ENCODE data around the gene NSMCE3.
A peak's percentile ranks its signal among the peaks of the same experiment; 100 is the strongest.
"Not testable (repeated sequence)": the region's sequence is repeated elsewhere in the genome, so short reads cannot be mapped to it uniquely, and the experiment has no call there.

The NSMCE3 gene

DNA sequence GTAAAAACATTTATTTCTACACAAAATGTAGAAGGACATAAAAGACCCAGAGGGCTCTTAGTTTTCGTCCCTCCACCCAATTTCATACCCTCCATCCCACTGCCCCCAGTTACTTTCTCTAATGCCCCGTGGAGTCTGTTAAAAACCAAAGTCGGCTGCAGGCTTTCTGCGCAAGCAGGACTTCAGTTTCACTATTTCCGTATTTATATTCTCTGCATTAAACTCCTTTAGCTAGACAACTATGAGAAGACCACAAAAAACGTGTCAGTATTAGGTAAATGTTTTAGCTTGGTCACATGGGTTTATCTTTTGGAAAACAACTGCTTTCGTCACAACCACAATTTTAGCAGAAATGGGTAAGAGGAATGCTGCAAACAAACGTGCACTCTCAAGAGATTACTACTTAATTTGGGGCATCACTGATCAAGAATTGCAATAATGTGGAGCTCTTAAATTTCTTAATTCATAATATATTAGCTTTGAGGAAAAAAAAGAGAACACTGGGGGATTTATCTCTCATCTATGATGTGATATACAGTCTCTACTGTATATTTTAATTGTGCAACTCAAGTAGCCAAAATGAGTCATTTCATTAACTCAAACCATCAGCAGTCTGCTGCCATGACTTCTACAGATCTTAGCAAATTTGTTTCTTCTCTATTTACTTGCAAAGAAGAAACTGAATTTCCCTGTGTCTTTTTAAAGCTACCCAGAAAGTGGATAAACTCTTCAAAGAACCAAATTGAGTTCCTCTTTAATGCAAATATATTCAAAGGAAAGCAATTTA, 740 bp upstream of the NSMCE3 start:
- DNase-seq (ENCODE audit: low spot score) = peak; percentile 32

DNA sequence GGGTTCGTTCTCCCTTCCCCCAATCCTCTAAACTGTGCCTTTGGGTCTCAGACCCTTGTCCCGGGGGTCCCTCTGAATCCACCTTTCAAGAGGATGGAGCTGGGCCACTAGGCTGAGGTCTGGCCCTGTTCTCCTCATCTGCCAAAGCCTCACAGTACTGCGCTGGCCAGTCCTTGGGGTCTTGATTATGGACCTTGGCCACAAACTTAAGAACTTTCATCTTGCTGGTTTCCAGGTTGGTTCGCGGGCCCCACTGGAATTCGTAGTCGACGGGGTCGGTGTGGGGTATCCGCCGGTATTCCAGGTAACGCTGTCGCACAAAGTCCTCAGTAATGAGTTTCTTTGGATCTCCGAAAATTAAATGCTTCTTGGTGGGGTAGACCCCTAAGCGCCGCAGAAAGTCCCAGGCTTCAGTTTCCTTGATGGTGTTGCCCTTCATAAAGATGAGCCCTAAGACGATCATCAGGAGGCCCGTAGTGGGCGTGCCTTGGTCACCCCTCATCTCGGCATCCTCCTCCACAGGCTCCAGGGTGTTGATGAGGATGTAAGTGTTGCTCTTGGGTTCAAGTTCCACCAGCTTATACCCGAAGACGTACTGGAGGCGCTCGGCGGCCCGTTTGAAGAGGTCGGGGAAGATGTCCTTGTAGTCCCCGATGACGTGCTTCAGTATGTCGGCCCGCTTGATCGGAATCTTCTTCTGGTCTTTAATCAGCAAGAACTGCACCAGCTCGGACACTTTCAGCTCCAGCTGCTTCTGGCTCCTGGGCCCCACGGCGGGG, 727 bp downstream of the NSMCE3 start:
- DNase-seq (ENCODE audit: low spot score) = peak; percentile 53

DNA sequence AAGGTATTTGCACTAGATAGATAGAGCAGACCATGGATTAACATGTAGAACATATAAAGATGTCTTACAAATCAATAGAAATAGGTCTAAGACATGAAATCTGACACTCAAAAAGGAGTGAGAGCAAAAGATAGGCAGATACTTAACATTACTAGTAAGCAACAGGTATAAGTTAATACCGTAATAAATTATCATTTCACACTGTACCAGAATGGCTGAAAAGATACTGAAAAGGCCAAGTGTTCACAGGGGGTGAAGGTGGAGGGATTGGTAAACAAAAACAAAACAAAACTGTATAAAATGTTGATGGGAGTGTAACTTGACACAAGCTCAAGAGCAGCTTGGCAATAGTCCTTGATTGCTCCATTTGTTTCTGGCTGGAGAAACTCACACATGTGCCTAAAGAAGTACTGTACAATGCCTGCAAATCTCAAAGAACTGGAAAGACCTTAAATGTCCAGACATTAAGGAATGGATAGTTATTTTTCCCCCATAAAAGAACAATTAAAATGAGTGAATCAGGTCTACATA, 3.5 kb downstream of the NSMCE3 start:
- DNase-seq (ENCODE audit: low spot score) = no peak

DNA sequence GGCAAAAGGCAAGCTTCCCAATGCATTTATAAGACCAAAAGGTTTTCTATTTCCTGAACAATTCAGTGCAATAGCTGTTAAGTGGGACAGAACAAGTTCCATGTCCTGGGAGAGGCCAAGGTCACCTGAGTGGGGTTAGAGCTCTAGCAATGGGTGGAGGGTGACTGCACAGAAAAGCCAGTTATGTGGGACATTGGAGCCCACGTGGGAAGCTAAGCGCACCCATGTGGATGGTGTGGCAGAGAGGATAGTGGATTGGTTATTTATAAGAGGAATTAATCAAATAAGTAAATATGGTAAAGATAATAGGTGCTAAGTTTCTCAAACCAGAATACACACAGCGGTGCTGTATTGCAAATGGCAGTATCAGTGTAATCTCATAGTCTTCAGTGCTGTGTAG, 6.3 kb downstream of the NSMCE3 start:
- DNase-seq (ENCODE audit: low spot score) = no peak

DNA sequence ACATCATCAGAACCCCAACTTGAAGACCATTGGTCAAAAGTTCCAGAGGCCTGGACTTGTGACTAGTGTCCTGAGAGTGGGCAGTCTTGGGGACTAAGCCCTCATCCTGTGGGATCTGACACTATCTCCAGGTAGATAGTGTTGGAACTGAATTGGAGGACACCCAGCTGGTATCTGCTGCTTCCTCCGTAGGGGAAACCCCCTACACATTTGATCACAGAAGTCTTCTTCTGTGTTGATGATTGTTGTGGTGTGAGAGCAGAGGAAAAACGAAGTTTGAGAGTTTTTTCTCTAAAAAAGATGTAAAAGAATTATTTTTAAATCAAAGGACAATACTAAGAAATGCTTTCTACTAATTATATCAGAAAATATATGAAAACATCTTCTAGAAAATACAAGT, 6.9 kb downstream of the NSMCE3 start:
- no peak for DNase-seq (ENCODE audit: low spot score)

DNA sequence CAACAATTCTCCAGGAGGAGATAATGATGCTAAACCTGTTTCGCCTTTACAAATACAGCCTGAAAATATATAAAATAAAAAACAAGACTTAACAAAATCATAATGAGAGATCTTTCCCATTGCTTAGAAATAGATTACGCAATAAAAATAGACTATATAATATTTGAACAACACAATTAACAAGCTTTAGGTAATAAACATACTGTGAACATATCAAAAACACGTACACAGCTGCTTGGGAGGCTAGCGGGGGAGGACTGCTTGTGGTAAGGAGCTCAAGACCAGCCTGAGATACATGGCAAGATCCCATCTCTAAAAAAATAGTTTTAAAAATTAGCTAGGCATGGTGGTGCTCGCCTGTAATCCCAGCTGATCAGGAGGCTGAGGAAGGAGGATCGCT, 8.7 kb downstream of the NSMCE3 start:
- DNase-seq (ENCODE audit: low spot score) = no peak

DNA sequence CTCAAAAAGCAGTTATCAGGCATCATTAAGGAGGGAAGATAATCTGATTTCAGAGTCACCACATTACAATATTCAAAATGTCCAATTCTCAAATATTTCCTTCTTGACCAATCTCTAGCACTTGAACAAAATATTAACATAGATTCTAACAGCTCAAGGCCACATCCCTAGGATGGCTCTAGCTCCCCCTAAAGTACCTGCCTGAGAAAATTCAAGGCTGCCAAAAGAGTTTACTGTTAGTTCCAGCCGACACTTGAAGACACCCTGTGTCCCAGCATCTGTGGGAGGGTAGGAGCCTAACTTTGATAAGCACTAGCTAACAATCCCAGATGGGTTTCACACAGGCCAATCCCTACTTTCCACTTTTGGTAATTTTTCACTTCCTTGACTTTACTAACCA, 10.4 kb downstream of the NSMCE3 start:
- DNase-seq (ENCODE audit: low spot score) = no peak

DNA sequence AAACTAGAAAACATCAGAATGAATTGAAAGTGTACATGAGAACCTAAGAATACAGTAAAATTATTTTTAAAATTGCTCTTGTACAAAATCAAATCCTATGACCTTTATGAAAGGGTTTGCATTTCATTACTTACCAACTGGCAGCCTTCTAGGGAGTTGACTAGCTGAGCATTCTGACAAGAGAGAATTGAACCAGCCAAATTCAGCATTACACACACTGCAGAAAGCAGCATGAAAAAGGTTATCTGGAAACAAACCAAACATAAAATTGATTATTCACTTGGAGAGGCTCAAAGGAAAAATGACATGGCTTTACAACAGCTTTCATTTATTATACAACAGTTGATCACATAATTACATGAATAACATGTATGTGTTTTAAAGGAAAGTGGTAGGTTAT, 17.4 kb downstream of the NSMCE3 start:
- DNase-seq (ENCODE audit: low spot score) = no peak

DNA sequence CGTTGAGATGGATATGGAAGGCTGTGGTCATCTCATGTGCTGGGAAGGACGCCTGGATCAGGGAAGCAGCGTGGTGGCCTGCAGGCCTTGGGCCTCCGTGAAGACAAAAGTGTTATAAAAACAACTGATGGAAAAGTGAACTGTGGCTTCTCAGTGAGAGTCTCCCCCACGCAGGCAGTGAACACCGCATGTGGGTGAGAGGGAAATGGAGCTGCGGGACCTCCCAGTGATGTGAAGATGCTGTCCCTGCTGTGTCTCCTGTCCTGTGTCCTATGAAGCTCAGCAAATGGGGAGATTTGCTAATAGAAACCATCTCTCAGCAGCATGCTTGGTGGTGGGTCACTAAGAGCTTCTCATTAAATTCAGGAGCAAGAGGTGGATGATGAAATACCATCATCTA, 25.1 kb downstream of the NSMCE3 start:
- DNase-seq (ENCODE audit: low spot score) = no peak

DNA sequence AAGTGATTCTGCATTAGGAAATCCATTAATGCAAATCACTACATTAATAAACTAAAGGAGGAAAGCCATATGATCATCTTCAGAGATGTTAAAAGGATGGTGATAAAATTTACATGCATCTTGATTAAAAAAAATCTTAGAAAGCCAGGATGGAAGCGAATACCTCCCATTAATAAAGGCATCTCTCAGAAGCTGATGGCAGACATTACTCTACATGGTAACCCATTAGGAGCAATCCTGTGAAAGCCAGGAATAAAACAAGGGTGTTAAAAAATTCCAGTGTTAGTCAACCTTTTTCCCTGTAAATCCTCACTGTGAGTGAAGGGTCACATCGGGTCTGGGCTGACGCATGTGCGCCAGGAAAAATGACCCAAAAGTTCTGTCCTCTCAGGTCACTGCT, 25.5 kb downstream of the NSMCE3 start:
- DNase-seq (ENCODE audit: low spot score) = no peak

DNA sequence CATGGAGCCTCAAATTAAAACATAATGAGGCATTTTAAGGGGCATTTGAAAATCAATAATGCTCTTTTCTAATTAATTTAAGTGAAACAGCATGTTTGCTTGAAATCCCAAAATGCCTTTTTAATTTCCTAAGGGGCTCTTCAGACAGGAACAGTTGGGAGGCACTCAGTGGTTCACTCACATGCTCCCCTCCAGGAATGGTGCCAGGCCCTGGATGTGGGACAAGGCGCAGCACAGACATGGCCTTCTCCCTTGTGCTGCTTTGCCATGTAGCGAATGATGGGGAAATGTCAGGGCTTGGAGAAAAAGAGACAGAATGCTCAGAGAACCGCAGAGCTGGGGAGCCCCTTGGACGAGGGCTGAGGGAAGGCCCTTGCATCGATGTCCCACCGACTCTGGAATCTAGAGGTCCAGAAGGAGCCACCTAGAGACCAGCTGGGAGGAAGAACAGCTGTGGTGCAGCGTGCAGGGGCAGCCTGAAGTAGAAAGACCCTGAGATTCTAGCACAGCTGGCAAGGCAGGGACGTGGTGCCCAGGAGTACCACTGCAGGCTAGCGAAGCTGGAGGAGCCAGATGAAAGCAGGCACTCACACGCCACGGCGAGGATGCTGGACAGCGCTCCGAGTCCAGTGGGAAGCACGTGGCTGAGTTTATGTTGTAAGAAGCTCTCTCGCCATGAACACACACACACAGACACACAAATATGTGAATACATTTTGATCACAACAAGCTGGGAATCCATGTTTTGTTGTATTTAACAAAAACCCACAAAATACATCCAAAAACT, 27.0 kb downstream of the NSMCE3 start:
- peak; percentile 18 for DNase-seq (ENCODE audit: low spot score)

DNA sequence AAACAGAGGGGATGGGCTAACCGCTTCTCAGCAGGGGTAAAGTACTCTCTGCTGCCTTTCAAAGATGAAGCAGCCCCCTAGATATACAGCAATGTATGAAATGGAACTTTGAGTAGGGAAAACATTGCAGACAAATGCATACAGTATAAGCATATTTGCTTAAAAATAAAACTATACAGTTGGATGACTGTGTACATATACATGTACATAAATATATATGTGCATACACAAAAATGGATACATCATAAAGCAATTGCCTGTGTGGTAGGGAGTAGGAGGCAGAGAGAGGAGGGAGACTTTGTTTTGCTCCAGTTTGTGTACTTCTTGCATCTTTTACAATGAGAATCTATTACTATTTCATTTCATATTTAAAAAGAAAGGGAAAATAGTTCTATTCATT, 28.4 kb downstream of the NSMCE3 start:
- DNase-seq (ENCODE audit: low spot score) = no peak

DNA sequence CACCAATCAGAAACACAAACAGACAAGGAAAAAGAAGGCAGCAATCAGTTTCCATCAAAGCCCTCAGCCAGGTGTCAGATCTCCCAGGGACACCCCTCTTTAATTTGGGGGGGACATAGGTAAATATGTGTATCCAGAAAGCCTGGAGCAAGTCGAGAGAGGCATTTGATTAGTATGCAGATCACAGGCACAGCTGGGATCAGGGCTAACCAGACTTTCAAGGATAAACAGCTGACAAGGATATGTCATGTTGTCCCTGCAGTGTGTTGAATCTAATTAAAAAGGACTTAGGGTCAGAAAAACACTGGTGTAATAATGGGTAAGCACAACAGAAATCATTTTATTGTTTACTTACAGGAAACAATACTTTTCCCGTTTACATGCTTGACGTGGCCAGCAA, 30.2 kb downstream of the NSMCE3 start:
- no peak for DNase-seq (ENCODE audit: low spot score)

DNA sequence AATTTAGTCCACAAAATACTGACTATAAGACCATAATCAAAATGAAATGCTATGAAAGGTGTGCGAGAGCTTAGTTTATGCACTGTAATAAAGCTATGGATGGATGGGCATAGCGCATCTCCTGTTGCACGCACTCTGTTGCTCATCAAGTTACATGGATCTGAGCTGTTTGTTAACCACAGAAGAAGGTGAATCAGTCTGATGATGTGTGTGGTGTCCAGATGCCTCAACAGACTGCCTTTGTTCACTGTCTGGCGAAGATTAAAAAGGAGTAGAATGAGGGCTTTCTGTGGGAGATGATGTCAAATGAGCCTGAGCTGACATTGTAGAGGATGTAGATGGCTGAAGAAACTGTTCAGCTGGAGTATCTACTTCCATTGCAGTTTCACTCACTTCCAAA, 36.1 kb downstream of the NSMCE3 start:
- no peak for DNase-seq (ENCODE audit: low spot score)

DNA sequence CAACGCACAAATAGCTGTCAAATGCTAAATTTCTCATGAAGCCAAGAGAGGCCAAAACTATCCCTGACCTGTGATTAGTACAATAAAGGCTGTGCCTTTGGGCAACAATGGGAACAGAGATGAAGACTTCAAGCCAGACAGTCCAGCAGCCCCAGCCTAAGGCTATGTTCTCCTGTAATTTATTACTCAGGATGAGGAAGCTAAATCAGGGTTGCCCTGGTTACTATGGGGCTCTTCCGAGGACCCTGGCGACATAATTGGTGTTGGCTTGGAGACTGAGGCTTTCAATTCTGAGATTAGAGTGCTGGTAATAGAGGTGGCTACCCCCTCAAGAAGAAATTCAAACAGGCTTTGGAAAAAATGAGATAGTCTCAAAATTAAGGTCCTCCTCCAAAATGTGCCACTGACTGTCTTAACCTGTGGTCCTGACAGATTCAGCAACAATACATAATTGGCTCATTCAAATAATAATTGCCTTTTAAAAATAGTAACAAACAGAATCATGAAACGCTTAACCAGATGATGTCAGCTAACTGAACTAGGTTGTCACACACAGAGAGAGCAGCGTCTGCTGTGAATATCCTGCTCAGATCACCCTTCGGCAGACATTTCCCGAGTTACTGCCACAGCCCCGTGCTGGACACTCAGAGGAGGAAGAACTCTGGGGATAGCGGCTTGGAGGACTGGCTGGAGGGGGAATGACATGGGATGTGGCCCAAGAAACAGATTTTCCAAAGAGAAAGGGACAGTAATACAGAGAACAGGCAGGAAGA, 43.0 kb downstream of the NSMCE3 start:
- no peak for DNase-seq (ENCODE audit: low spot score)

DNA sequence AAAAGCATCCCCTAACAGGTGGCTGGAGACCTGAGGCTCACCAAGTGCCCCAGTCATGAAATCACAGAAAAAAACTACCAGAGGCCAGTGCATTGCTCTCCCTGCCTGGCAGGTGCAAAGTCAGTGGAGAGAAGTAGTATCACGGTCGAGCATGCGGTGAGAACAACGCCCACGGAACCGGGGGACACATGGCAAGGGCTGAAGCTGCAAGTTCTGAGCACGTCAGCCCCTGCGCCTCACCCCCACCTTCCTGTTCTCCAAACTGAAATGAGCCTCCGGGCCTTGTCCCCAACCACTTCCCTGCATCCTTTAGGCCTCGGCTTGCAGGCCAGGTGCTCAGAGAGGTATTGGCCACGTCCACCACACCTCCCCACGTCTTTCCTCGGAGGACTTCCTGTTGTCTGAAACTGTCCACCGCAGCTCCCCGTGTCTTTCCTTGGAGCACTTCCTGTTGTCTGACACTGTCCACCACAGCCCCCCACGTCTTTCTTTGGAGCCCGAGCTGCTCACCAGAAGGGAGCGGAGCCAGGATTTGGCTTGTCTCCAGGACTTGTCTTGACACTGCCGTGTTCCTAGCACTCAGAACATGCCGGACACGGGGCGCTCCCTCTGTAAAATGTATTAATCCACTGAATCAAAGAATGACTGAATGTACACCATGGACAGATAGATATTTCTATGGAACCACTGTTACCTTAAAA, 43.9 kb downstream of the NSMCE3 start:
- DNase-seq (ENCODE audit: low spot score) = no peak

DNA sequence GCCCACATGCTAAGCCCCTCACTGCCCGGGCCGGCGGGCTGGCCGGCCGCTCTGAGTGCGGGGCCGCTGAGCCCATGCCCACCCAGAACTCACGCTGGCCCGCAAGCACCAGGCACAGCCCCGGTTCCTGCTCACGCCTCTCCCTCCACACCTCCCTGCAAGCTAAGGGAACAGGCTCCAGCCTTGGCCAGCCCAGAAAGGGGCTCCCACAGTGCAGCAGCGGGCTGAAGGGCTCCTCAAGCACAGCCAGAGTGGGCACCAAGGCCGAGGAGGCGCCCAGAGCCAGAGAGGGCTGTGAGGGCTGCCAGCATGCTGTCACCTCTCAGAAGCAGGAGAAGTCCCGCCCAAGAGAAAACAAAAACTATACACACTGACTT, 44.6 kb downstream of the NSMCE3 start:
- DNase-seq (ENCODE audit: low spot score) = not testable (repeated sequence)

DNA sequence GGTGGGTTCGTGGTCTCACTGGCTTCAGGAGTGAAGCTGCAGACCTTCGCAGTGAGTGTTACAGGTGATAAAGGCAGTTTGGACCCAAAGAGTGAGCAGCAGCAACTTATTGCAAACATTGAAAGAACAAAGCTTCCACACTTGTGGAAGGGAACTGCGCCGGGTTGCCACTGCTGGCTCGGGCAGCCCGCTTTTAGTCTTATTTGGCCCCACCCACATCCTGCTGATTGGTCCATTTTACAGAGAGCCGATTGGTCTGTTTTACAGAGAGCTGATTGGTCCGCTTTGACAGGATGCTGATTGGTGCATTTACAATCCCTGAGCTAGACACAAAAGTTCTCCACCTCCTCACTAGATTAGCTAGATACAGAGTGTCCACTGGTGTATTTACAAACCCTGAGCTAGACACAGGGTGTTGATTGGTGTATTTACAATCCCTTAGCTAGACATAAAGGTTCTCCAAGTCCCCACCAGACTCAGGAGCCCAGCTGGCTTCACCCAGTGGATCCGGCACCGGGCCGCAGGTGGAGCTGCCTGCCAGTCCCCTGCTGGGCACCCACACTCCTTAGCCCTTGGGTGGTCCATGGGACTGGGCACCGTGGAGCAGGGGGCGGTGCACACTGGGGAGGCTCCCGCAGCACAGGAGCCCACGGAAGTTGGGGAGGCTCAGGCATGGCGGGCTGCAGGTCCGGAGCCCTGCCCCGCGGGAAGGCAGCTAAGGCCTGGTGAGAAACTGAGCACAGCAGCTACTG, 45.2 kb downstream of the NSMCE3 start:
- DNase-seq (ENCODE audit: low spot score) = not testable (repeated sequence)

DNA sequence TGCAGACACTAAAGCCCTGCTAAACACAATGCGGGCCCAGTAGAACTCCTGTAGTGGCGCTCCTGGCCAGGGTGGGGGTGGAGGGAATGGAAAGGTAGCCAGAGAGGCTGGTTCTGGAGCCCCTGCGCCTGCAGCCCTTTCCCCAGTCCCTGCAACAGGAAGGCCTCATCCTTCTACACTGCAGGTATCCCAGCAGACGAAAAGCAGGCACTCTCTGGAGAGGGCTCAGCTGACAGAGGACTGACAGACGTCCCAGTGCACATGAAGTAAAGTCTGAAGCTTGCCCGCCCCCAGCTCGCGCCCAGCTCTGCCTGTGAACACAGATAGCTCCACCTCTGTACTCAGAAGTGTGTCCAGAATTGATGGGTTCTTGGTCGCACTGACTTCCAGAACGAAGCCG, 46.0 kb downstream of the NSMCE3 start:
- no peak for DNase-seq (ENCODE audit: low spot score)

DNA sequence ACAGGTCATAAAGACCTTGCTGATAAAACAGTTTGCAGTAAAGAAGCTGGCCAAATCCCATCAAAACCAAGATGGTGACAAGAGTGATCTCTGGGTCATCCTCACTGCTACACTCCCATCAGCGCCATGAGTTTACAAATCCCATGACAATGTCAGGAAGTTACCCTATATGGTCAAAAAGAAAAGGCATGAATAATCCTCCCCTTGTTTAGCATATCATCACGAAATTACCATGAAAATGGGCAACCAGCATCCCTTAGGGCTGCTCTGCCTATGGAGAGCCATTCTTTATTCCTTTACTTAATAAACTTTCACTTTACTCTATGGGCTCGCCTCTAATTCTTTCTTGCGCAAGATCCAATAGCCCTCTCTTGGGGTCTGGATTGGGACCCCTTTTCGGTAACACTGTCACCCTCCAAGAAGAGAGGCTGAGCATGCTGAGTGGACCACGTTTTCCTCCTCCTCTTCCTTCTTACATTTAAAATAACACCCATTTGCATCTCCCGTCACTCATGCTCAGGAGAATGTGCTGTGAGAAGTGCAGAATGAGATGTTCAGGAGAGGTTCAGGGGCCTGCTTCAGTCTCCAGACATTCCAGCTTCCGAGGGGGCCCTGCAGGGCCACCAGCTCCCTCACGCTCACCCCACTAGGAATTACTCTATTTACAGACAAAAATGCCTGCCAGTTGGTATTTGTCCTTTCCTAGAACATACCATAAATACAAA, 47.3 kb downstream of the NSMCE3 start:
- no peak for DNase-seq (ENCODE audit: low spot score)
